GM12801 (cell line): Measurements from ENCODE around the gene JMJD8.

Experiments used
- TF ChIP-seq, protein P1 (sequence below): IDR thresholded peaks from one replicate; pipeline ENCODE4 v1.5.1; 2011; ENCODE audit warnings: control low read depth; ENCODE audit not compliant: insufficient read length; ENCODE audit errors: extremely low read depth

Gene JMJD8

GRCh38 chr16:637081-638018, 46.8 kb downstream of the JMJD8 start:
- TF ChIP-seq, protein P1, sequence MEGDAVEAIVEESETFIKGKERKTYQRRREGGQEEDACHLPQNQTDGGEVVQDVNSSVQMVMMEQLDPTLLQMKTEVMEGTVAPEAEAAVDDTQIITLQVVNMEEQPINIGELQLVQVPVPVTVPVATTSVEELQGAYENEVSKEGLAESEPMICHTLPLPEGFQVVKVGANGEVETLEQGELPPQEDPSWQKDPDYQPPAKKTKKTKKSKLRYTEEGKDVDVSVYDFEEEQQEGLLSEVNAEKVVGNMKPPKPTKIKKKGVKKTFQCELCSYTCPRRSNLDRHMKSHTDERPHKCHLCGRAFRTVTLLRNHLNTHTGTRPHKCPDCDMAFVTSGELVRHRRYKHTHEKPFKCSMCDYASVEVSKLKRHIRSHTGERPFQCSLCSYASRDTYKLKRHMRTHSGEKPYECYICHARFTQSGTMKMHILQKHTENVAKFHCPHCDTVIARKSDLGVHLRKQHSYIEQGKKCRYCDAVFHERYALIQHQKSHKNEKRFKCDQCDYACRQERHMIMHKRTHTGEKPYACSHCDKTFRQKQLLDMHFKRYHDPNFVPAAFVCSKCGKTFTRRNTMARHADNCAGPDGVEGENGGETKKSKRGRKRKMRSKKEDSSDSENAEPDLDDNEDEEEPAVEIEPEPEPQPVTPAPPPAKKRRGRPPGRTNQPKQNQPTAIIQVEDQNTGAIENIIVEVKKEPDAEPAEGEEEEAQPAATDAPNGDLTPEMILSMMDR, result no peak

GRCh38 chr16:636206-637080, 47.7 kb downstream of the JMJD8 start, which contains the start of gene METTL26:
Gene METTL26 (minus strand): TSS chr16:636305. CDS start chr16:636290, 15 bp downstream.
- TF ChIP-seq, protein P1, result no peak

GRCh38 chr16:635573-636205, 48.4 kb downstream of the JMJD8 start:
- TF ChIP-seq, protein P1, result no peak

DNA sequence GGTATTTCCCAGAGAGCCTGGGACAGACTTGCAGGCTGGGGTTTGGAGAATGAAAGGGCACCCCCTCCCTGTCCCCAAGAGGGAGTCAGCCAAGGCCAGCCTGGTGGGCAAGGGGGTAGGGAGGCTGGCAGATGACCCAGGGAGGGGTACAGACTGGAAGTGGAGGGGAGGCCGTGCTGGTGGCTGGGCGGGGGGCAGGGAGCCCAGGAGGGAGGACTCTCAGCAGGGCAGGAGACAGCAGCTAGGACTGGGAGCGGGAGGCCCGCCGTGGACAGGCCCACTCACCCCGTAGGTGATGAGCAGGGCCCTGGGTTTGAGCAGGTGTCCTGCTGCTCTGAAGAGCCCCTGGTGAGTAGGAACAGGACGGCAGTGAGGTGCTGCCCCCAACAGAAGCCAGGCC, 49.1 kb downstream of the JMJD8 start:
- TF ChIP-seq, protein P1, result no peak

- TF ChIP-seq, protein P1, result no peak
Measured at GRCh38 chr16:634051-634670, 50.0 kb downstream of the JMJD8 start.

DNA sequence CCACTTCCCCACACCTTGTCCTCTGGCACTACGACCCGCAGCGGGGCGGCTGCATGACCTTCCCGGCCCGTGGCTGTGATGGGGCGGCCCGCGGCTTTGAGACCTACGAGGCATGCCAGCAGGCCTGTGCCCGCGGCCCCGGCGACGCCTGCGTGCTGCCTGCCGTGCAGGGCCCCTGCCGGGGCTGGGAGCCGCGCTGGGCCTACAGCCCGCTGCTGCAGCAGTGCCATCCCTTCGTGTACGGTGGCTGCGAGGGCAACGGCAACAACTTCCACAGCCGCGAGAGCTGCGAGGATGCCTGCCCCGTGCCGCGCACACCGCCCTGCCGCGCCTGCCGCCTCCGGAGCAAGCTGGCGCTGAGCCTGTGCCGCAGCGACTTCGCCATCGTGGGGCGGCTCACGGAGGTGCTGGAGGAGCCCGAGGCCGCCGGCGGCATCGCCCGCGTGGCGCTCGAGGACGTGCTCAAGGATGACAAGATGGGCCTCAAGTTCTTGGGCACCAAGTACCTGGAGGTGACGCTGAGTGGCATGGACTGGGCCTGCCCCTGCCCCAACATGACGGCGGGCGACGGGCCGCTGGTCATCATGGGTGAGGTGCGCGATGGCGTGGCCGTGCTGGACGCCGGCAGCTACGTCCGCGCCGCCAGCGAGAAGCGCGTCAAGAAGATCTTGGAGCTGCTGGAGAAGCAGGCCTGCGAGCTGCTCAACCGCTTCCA, 50.6 kb downstream of the JMJD8 start:
- TF ChIP-seq, protein P1, result no peak
